Measurements from ENCODE around the gene BCLAF3.

The BCLAF3 gene

GRCh38 chrX:19990556-19991349 is at the start of gene BCLAF3:
BCLAF3 (minus strand) TSS chrX:19991061; CDS start chrX:19970264, 20,797 bp downstream.
- Histone ChIP-seq H2AFZ (ENCODE audit: low read depth) (peak within 1 kb of the TSS; percentile 86), H3K79me2 (ENCODE audit: insufficient read depth, low read depth) (no peaks in the 10 kb centered on the region; the same call in 1 of the 2 replicates), H3K4me2 (peak within 1 kb of the TSS; percentile 67), H3K27me3 (ENCODE audit: insufficient read depth, low read depth) (no peaks in the 10 kb centered on the region), H3K9ac (peak within 1 kb of the TSS; percentile 35; the same call in 1 of the 2 replicates), H4K20me1 (ENCODE audit: insufficient read depth) (no peaks in the 10 kb centered on the region), H3K36me3 (ENCODE audit: insufficient read depth) (no peaks in the 10 kb centered on the region), H3K27ac (no peak within 1 kb of the TSS), H3K4me1 (ENCODE audit: low read depth, poor library complexity, severe bottlenecking) (peaks cover 31% of the 10 kb centered on the region), H3K4me3 (IDR thresholded peaks at IDR 0.05; ENCODE audit: insufficient read depth, low read depth, low read length) (no peak within 1 kb of the TSS)
- peak; percentile 57 for TF ChIP-seq CTCF (conservative IDR thresholded peaks at IDR 0.05; ENCODE audit: low read depth, low read length)

- Histone ChIP-seq H3K36me3 (ENCODE audit: insufficient read depth) (no peaks in the 10 kb centered on the region), H3K79me2 (ENCODE audit: insufficient read depth, low read depth) (no peaks in the 10 kb centered on the region), H3K4me3 (IDR thresholded peaks at IDR 0.05; ENCODE audit: insufficient read depth, low read depth, low read length) (no peak overlapping the region), H3K27ac (no peak overlapping the region), H2AFZ (ENCODE audit: low read depth) (no peak overlapping the region), H3K27me3 (ENCODE audit: insufficient read depth, low read depth) (no peaks in the 10 kb centered on the region), H4K20me1 (ENCODE audit: insufficient read depth) (no peaks in the 10 kb centered on the region), H3K9ac (no peak overlapping the region), H3K4me1 (ENCODE audit: low read depth, poor library complexity, severe bottlenecking) (no peaks in the 10 kb centered on the region), H3K4me2 (no peak overlapping the region)
- no peak for TF ChIP-seq CTCF (conservative IDR thresholded peaks at IDR 0.05; ENCODE audit: low read depth, low read length)
Observed at GRCh38 chrX:20038966-20039365, 48.1 kb upstream of the BCLAF3 start.

- H3K36me3 ChIP-seq (ENCODE audit: insufficient read depth), result no peaks in the 10 kb centered on the region
- no peak overlapping the region for H3K4me2 ChIP-seq
- H4K20me1 ChIP-seq (ENCODE audit: insufficient read depth), result no peaks in the 10 kb centered on the region
- no peak overlapping the region for H3K4me3 ChIP-seq (IDR thresholded peaks at IDR 0.05; ENCODE audit: insufficient read depth, low read depth, low read length)
- no peak for TF ChIP-seq CTCF (conservative IDR thresholded peaks at IDR 0.05; ENCODE audit: low read depth, low read length)
- H3K79me2 ChIP-seq (ENCODE audit: insufficient read depth, low read depth), result no peaks in the 10 kb centered on the region
- H3K27ac ChIP-seq, result no peak overlapping the region
- H3K27me3 ChIP-seq (ENCODE audit: insufficient read depth, low read depth), result no peaks in the 10 kb centered on the region
- H2AFZ ChIP-seq (ENCODE audit: low read depth), result no peak overlapping the region
- no peak overlapping the region for H3K9ac ChIP-seq
- no peaks in the 10 kb centered on the region for H3K4me1 ChIP-seq (ENCODE audit: low read depth, poor library complexity, severe bottlenecking)
Observed at GRCh38 chrX:20037186-20037585, 46.3 kb upstream of the BCLAF3 start.

GRCh38 chrX:20032201-20032600 is 41.3 kb upstream of the BCLAF3 start:
- no peak overlapping the region for H3K4me2 ChIP-seq
- H3K79me2 ChIP-seq (ENCODE audit: insufficient read depth, low read depth), result no peaks in the 10 kb centered on the region
- TF ChIP-seq CTCF (conservative IDR thresholded peaks at IDR 0.05; ENCODE audit: low read depth, low read length), result no peak
- H3K4me1 ChIP-seq (ENCODE audit: low read depth, poor library complexity, severe bottlenecking), result peaks cover 26% of the 10 kb centered on the region
- H4K20me1 ChIP-seq (ENCODE audit: insufficient read depth), result no peaks in the 10 kb centered on the region
- H3K4me3 ChIP-seq (IDR thresholded peaks at IDR 0.05; ENCODE audit: insufficient read depth, low read depth, low read length), result no peak overlapping the region
- H3K27ac ChIP-seq, result no peak overlapping the region
- H3K27me3 ChIP-seq (ENCODE audit: insufficient read depth, low read depth), result no peaks in the 10 kb centered on the region
- no peaks in the 10 kb centered on the region for H3K36me3 ChIP-seq (ENCODE audit: insufficient read depth)
- no peak overlapping the region for H2AFZ ChIP-seq (ENCODE audit: low read depth)
- H3K9ac ChIP-seq, result no peak overlapping the region

Data from KMS-11 (cell line).